Erythroblast (primary cell): ENCODE results near the gene UNC119.

ENCODE experiments used
- DNase-seq, 2 experiments: peaks; one replicate each; lab custom pipeline; 2025; lab: John Stamatoyannopoulos, UW
- GATA1 ChIP-seq: IDR thresholded peaks from 2 replicates; pipeline ENCODE4 v1.6.1; 2011; ENCODE audit warnings: low read depth, mild to moderate bottlenecking, control low read depth, low read length, moderate library complexity
- POLR2A ChIP-seq: IDR thresholded peaks from 2 replicates; pipeline ENCODE4 v1.6.1; 2011; ENCODE audit warnings: mild to moderate bottlenecking, low read length

Gene UNC119

GRCh38 chr17:28514561-28515002, 37.8 kb downstream of the UNC119 start:
- TF ChIP-seq GATA1, result no peak
- no peak for TF ChIP-seq POLR2A
- DNase-seq, result no peak

GRCh38 chr17:28513476-28513875, 38.9 kb downstream of the UNC119 start:
- TF ChIP-seq POLR2A (no peak), GATA1 (no peak)
- DNase-seq, result no peak

- TF ChIP-seq POLR2A (no peak), GATA1 (no peak)
- DNase-seq, result no peak
These were observed 40.5 kb downstream of the UNC119 start for GRCh38 chr17:28511858-28512461.

- TF ChIP-seq POLR2A, result no peak
- TF ChIP-seq GATA1, result no peak
These were observed 42.6 kb downstream of the UNC119 start for GRCh38 chr17:28509789-28510188.

GRCh38 chr17:28508211-28508724, 44.2 kb downstream of the UNC119 start:
- TF ChIP-seq POLR2A, result no peak
- no peak for TF ChIP-seq GATA1
- DNase-seq, result no peak

More at GRCh38 chr17:28509789-28510188, 42.6 kb downstream of the UNC119 start:
- DNase-seq, result no peak

GRCh38 chr17:28507567-28508203, 44.7 kb downstream of the UNC119 start:
- no peak for DNase-seq

GRCh38 chr17:28506763-28507487, 45.5 kb downstream of the UNC119 start:
- DNase-seq, result no peak
- TF ChIP-seq POLR2A (no peak), GATA1 (no peak)

More at GRCh38 chr17:28507567-28508203, 44.7 kb downstream of the UNC119 start:
- TF ChIP-seq POLR2A, result no peak
- TF ChIP-seq GATA1, result no peak

GRCh38 chr17:28505986-28506665, 46.3 kb downstream of the UNC119 start, which contains the start of gene FOXN1:
FOXN1 (plus strand) TSS chr17:28506348; CDS start chr17:28523970, 17,622 bp downstream.
- TF ChIP-seq POLR2A (no peak), GATA1 (no peak)
- DNase-seq, result no peak

- TF ChIP-seq POLR2A (no peak), GATA1 (no peak)
- no peak for DNase-seq
These were observed 49.0 kb downstream of the UNC119 start for GRCh38 chr17:28503420-28503819.

- no peak for DNase-seq
- TF ChIP-seq POLR2A (no peak), GATA1 (no peak)
These were observed 50.8 kb downstream of the UNC119 start for GRCh38 chr17:28501421-28502284.

GRCh38 chr17:28500712-28501379, 51.6 kb downstream of the UNC119 start:
- DNase-seq, result no peak
- TF ChIP-seq POLR2A, result no peak
- TF ChIP-seq GATA1, result no peak
